ENCODE measurements around the gene EIF1AX.
A peak's percentile ranks its signal among the peaks of the same experiment; 100 is the strongest.

EIF1AX gene

DNA sequence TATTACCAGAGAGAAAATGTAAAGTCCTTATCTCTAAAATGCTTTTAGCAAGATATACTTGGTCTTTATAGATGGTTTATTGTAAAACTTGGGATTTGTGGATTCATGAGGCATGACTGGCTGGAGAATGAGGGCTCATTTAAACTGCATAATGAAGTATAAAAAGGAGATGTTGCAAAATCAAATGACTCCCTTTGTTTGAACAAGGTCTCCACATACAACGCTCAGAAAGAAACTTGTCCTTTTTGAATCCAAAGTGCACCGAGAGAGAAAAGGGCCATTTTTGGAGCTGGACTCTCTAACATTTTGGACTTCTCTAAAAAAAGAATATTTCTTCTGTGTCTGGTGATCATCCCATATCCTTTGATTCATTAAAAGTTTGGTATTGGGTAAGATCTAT, 7.7 kb upstream of the EIF1AX start:
- Histone ChIP-seq H3K36me3 (ENCODE audit: insufficient read depth, low read length) (peaks cover 11% of the 10 kb centered on the region), H3K4me1 (ENCODE audit: control insufficient read depth, insufficient read depth, low read length, unreplicated experiment) (peaks cover 6% of the 10 kb centered on the region), H2AFZ (ENCODE audit: low read length, unreplicated experiment) (no peak overlapping the region), H3K27me3 (ENCODE audit: insufficient read depth, low read length) (no peaks in the 10 kb centered on the region), H3K4me3 (ENCODE audit: low read depth, low read length) (no peak overlapping the region), H3K79me2 (ENCODE audit: control insufficient read depth, insufficient read depth, low read length, unreplicated experiment) (no peaks in the 10 kb centered on the region), H3K27ac (ENCODE audit: low read depth, low read length) (no peak overlapping the region)

DNA sequence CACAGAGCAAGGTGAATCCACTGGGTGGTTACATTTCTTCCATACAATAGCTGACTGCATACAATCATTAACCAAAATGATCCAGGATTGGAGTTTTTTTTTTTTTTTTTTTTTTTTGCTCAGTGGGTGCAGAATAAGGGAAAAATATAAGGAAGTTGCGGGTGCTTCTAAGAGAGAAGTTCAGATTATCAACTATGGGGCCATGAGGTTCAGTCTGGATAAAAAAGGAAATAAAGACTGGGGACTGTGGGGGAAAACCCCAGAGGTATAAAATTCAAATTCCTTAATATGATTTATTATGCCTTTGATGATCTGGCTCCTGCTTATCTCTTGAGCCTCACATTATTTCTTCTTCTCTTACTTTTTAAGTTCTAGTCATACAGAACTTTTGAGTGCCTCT, 5.9 kb upstream of the EIF1AX start:
- Histone ChIP-seq H3K4me3 (ENCODE audit: low read depth, low read length) (no peak overlapping the region), H3K79me2 (ENCODE audit: control insufficient read depth, insufficient read depth, low read length, unreplicated experiment) (no peaks in the 10 kb centered on the region), H3K4me1 (ENCODE audit: control insufficient read depth, insufficient read depth, low read length, unreplicated experiment) (peaks cover 15% of the 10 kb centered on the region), H3K27ac (ENCODE audit: low read depth, low read length) (no peak overlapping the region), H3K27me3 (ENCODE audit: insufficient read depth, low read length) (no peaks in the 10 kb centered on the region), H2AFZ (ENCODE audit: low read length, unreplicated experiment) (no peak overlapping the region), H3K36me3 (ENCODE audit: insufficient read depth, low read length) (peaks cover 4% of the 10 kb centered on the region)

- Histone ChIP-seq H3K79me2 (ENCODE audit: control insufficient read depth, insufficient read depth, low read length, unreplicated experiment) (peaks cover 21% of the 10 kb centered on the region), H3K27ac (ENCODE audit: low read depth, low read length) (peak overlapping the region; percentile 34; the same call in 1 of the 2 replicates), H3K4me1 (ENCODE audit: control insufficient read depth, insufficient read depth, low read length, unreplicated experiment) (peaks cover 18% of the 10 kb centered on the region), H3K36me3 (ENCODE audit: insufficient read depth, low read length) (peaks cover 5% of the 10 kb centered on the region), H3K27me3 (ENCODE audit: insufficient read depth, low read length) (no peaks in the 10 kb centered on the region), H3K4me3 (ENCODE audit: low read depth, low read length) (no peak overlapping the region), H2AFZ (ENCODE audit: low read length, unreplicated experiment) (no peak overlapping the region)
Observed at GRCh38 chrX:20144491-20144890, 2.9 kb upstream of the EIF1AX start.

DNA sequence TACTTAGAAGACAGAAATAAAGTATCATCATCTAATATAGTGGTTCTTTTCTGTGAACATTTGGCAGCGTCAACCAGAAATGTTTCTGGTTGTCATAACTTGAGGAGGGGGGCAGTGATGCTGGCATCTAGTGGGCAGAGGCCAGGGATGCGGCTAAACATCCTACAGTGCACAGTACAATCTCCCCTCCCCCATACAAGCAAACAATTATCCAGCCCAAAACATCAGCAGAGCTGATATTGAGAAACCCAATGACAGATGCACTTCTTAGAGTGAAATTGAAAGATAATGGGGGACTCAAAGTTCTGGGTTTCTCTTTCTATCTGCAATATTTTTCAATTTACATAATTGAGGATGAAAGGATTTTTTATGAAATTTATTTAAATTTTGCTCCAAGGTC, 1.9 kb upstream of the EIF1AX start:
- Histone ChIP-seq H3K27ac (ENCODE audit: low read depth, low read length) (no peak overlapping the region; the same call in 1 of the 2 replicates), H3K36me3 (ENCODE audit: insufficient read depth, low read length) (peaks cover 13% of the 10 kb centered on the region), H3K4me3 (ENCODE audit: low read depth, low read length) (no peak overlapping the region), H2AFZ (ENCODE audit: low read length, unreplicated experiment) (no peak overlapping the region), H3K79me2 (ENCODE audit: control insufficient read depth, insufficient read depth, low read length, unreplicated experiment) (peaks cover 31% of the 10 kb centered on the region), H3K27me3 (ENCODE audit: insufficient read depth, low read length) (no peaks in the 10 kb centered on the region), H3K4me1 (ENCODE audit: control insufficient read depth, insufficient read depth, low read length, unreplicated experiment) (peaks cover 26% of the 10 kb centered on the region)

DNA sequence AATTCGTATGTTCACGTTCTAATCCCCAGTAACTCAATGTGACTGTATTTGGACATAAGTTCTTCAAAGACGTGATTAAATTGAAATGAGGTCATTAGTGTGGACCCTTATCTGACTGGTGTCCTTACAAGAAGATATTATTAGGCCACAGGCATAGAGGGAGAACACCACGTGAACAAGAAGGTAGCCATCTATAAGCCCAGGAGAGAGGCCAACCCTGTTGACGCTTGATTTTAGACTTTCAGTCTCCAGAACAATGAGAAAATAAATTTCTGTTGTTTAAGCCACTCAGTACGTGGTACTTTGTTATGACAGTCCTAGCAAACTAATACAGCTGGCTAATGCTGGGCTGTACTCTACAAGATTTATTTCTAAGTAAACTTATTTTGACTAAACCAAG, 1.5 kb upstream of the EIF1AX start:
- Histone ChIP-seq H2AFZ (ENCODE audit: low read length, unreplicated experiment) (no peak overlapping the region), H3K36me3 (ENCODE audit: insufficient read depth, low read length) (peaks cover 17% of the 10 kb centered on the region), H3K4me3 (ENCODE audit: low read depth, low read length) (peak overlapping the region; percentile 65; the same call in 1 of the 2 replicates), H3K27me3 (ENCODE audit: insufficient read depth, low read length) (no peaks in the 10 kb centered on the region), H3K79me2 (ENCODE audit: control insufficient read depth, insufficient read depth, low read length, unreplicated experiment) (peaks cover 35% of the 10 kb centered on the region), H3K4me1 (ENCODE audit: control insufficient read depth, insufficient read depth, low read length, unreplicated experiment) (peaks cover 26% of the 10 kb centered on the region), H3K27ac (ENCODE audit: low read depth, low read length) (no peak overlapping the region)

DNA sequence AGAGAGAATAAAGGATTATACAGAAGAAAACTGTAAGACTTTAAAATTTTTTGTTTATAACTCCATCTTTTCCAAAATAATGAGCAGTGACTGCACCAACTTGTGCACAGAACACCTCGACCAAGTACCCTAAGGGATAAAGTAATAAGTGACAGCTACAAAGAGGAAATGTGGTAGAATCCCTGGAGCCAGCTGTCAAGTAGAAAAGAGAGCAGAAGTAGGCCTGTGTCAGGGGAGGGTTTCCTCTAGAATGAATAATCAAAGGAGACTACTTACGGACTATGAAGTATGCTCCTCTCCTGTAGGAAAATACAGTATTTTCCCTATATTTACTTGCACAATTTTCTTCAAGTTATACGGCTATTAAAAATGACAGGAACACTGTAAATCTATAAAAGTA, 1.2 kb downstream of the EIF1AX start:
- H3K27ac ChIP-seq (ENCODE audit: low read depth, low read length), result peak overlapping the region; percentile 75
- H3K4me3 ChIP-seq (ENCODE audit: low read depth, low read length), result peak overlapping the region; percentile 95
- H3K36me3 ChIP-seq (ENCODE audit: insufficient read depth, low read length), result peaks cover 37% of the 10 kb centered on the region
- peaks cover 58% of the 10 kb centered on the region for H3K79me2 ChIP-seq (ENCODE audit: control insufficient read depth, insufficient read depth, low read length, unreplicated experiment)
- H3K4me1 ChIP-seq (ENCODE audit: control insufficient read depth, insufficient read depth, low read length, unreplicated experiment), result peaks cover 35% of the 10 kb centered on the region
- H2AFZ ChIP-seq (ENCODE audit: low read length, unreplicated experiment), result no peak overlapping the region
- H3K27me3 ChIP-seq (ENCODE audit: insufficient read depth, low read length), result no peaks in the 10 kb centered on the region

- peaks cover 37% of the 10 kb centered on the region for H3K4me1 ChIP-seq (ENCODE audit: control insufficient read depth, insufficient read depth, low read length, unreplicated experiment)
- H3K36me3 ChIP-seq (ENCODE audit: insufficient read depth, low read length), result peaks cover 42% of the 10 kb centered on the region
- peak overlapping the region; percentile 95 for H3K4me3 ChIP-seq (ENCODE audit: low read depth, low read length)
- peaks cover 63% of the 10 kb centered on the region for H3K79me2 ChIP-seq (ENCODE audit: control insufficient read depth, insufficient read depth, low read length, unreplicated experiment)
- H2AFZ ChIP-seq (ENCODE audit: low read length, unreplicated experiment), result no peak overlapping the region
- H3K27me3 ChIP-seq (ENCODE audit: insufficient read depth, low read length), result no peaks in the 10 kb centered on the region
- H3K27ac ChIP-seq (ENCODE audit: low read depth, low read length), result peak overlapping the region; percentile 75
Observed at GRCh38 chrX:20139966-20140365, 1.7 kb downstream of the EIF1AX start.

DNA sequence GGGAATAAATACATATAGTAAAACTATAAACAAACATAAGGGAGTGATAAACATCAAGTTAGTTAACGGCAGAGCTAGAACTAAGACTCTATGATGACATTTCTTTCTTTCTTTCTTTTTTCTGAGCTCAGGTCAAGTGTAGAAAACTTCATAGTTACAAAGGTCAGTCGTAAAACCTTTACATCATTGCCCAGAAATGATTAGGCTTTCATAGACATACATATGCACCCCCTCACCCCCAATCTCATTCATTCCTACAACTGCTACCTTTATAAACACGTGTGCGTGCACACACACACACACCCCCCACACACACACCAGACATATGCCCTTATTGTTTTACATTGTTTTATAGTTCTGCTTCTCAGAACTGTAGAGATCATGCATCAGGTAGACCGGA, 5.7 kb downstream of the EIF1AX start:
- H3K27ac ChIP-seq (ENCODE audit: low read depth, low read length), result no peak overlapping the region
- H3K27me3 ChIP-seq (ENCODE audit: insufficient read depth, low read length), result no peaks in the 10 kb centered on the region
- H3K79me2 ChIP-seq (ENCODE audit: control insufficient read depth, insufficient read depth, low read length, unreplicated experiment), result peaks cover 73% of the 10 kb centered on the region
- peaks cover 62% of the 10 kb centered on the region for H3K36me3 ChIP-seq (ENCODE audit: insufficient read depth, low read length)
- no peak overlapping the region for H2AFZ ChIP-seq (ENCODE audit: low read length, unreplicated experiment)
- H3K4me1 ChIP-seq (ENCODE audit: control insufficient read depth, insufficient read depth, low read length, unreplicated experiment), result peaks cover 35% of the 10 kb centered on the region
- no peak overlapping the region for H3K4me3 ChIP-seq (ENCODE audit: low read depth, low read length)

GRCh38 chrX:20132666-20133065, 9.0 kb downstream of the EIF1AX start:
- H3K4me1 ChIP-seq (ENCODE audit: control insufficient read depth, insufficient read depth, low read length, unreplicated experiment), result peaks cover 45% of the 10 kb centered on the region
- H3K27me3 ChIP-seq (ENCODE audit: insufficient read depth, low read length), result no peaks in the 10 kb centered on the region
- no peak overlapping the region for H2AFZ ChIP-seq (ENCODE audit: low read length, unreplicated experiment)
- peaks cover 57% of the 10 kb centered on the region for H3K36me3 ChIP-seq (ENCODE audit: insufficient read depth, low read length)
- H3K4me3 ChIP-seq (ENCODE audit: low read depth, low read length), result no peak overlapping the region
- H3K79me2 ChIP-seq (ENCODE audit: control insufficient read depth, insufficient read depth, low read length, unreplicated experiment), result peaks cover 46% of the 10 kb centered on the region
- peak overlapping the region; percentile 43 for H3K27ac ChIP-seq (ENCODE audit: low read depth, low read length)

GRCh38 chrX:20130357-20130756, 11.3 kb downstream of the EIF1AX start:
- Histone ChIP-seq H3K4me1 (ENCODE audit: control insufficient read depth, insufficient read depth, low read length, unreplicated experiment) (peaks cover 37% of the 10 kb centered on the region), H2AFZ (ENCODE audit: low read length, unreplicated experiment) (no peak overlapping the region), H3K27ac (ENCODE audit: low read depth, low read length) (peak overlapping the region; percentile 74), H3K4me3 (ENCODE audit: low read depth, low read length) (no peak overlapping the region), H3K79me2 (ENCODE audit: control insufficient read depth, insufficient read depth, low read length, unreplicated experiment) (peaks cover 24% of the 10 kb centered on the region), H3K27me3 (ENCODE audit: insufficient read depth, low read length) (no peaks in the 10 kb centered on the region), H3K36me3 (ENCODE audit: insufficient read depth, low read length) (peaks cover 37% of the 10 kb centered on the region)

DNA sequence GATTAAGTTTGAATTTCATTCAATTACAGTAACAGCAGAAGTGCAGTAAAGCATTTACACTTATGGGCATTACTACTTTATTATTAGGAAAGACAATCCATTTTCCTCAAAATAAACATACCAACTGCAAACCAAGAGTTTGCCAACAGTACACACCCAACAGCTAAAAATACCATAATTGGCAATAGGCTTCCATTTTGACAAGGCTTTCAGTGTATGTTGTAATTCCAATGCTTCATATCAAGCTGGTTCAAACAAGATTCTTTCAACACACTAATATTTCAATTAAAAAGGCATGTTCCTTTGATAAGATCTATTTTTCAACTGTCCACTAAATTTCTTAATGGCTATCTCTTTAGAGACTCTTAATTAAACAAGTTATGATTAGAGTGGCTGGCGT, 12.1 kb downstream of the EIF1AX start:
- H3K27ac ChIP-seq (ENCODE audit: low read depth, low read length), result peak overlapping the region; percentile 62
- no peak overlapping the region for H3K4me3 ChIP-seq (ENCODE audit: low read depth, low read length)
- H2AFZ ChIP-seq (ENCODE audit: low read length, unreplicated experiment), result no peak overlapping the region
- H3K4me1 ChIP-seq (ENCODE audit: control insufficient read depth, insufficient read depth, low read length, unreplicated experiment), result peaks cover 35% of the 10 kb centered on the region
- peaks cover 17% of the 10 kb centered on the region for H3K79me2 ChIP-seq (ENCODE audit: control insufficient read depth, insufficient read depth, low read length, unreplicated experiment)
- H3K36me3 ChIP-seq (ENCODE audit: insufficient read depth, low read length), result peaks cover 29% of the 10 kb centered on the region
- H3K27me3 ChIP-seq (ENCODE audit: insufficient read depth, low read length), result no peaks in the 10 kb centered on the region
